ENCODE data around the gene E2F7. TPM values are rescaled to one million over a fixed set of nuclear protein-coding genes. Genes with fewer than 3 reads are reported as not detected.
"Not testable (repeated sequence)": the region's sequence is repeated elsewhere in the genome, so short reads cannot be mapped to it uniquely, and the experiment has no call there.

E2F7 gene
- total RNA-seq, 1 donor from 2014 or later, result 25.7 TPM

DNA sequence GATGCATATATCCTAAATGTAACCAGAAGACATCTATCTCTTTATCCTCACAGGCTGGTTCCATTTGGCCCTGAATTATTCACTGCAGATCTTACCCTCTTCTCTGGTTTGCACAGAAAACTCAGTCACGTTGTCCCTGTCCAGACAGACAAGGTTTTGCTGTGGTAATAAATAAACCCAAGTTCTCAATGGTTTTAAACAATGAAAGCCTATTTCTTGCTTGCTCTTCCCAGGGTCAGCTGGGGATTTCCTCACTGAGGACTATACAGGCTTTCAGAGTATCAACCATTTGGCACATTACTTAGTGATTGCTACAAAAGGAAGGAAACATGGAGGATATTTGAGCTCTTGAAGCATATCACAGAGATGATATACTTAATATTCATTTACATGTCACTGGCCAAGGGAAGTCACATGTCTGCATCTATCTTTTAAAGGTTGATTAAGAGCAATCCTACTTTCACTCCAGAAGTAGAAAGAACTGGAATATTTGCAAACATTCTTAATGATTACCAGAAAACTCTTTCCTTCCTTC lies 24.4 kb upstream of the E2F7 start:
- Mint-ChIP-seq H3K9me3 (peaks cover 2% of the 10 kb centered on the region), H3K27me3 (ENCODE audit: low read depth) (no peaks in the 10 kb centered on the region), H3K4me1 (peaks cover 4% of the 10 kb centered on the region), H3K4me3 (no peak overlapping the region), H3K36me3 (ENCODE audit: low read depth) (no peaks in the 10 kb centered on the region), H3K27ac (ENCODE audit: unreplicated experiment) (no peak overlapping the region)
- TF ChIP-seq, protein P1, sequence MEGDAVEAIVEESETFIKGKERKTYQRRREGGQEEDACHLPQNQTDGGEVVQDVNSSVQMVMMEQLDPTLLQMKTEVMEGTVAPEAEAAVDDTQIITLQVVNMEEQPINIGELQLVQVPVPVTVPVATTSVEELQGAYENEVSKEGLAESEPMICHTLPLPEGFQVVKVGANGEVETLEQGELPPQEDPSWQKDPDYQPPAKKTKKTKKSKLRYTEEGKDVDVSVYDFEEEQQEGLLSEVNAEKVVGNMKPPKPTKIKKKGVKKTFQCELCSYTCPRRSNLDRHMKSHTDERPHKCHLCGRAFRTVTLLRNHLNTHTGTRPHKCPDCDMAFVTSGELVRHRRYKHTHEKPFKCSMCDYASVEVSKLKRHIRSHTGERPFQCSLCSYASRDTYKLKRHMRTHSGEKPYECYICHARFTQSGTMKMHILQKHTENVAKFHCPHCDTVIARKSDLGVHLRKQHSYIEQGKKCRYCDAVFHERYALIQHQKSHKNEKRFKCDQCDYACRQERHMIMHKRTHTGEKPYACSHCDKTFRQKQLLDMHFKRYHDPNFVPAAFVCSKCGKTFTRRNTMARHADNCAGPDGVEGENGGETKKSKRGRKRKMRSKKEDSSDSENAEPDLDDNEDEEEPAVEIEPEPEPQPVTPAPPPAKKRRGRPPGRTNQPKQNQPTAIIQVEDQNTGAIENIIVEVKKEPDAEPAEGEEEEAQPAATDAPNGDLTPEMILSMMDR (conservative IDR thresholded peaks at IDR 0.05), result no peak
- DNase-seq (ENCODE audit: low read depth, low spot score), result no peak

DNA sequence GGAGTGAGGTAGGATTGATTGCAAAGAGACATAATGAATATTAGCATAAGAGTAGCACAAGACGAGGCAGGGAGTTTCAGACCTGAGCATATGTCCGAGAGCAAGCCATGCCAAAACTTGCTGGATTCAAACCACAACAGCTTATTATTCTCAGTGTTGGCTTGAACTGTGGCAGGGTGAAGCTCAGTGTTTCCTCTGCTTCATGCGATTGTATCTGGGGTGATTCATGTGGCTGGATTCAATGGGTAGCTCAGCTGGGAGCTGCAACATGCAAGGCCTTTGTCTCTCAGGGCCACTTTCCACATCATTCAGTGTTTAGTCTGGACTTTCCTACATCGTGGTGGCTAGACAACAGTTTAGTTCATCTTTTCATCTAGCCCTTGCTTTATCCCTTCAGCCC lies 22.1 kb upstream of the E2F7 start:
- DNase-seq (ENCODE audit: low read depth, low spot score), result no peak
- no peak overlapping the region for H3K4me3 Mint-ChIP-seq
- H3K27ac Mint-ChIP-seq (ENCODE audit: unreplicated experiment), result no peak overlapping the region
- no peaks in the 10 kb centered on the region for H3K27me3 Mint-ChIP-seq (ENCODE audit: low read depth)
- H3K9me3 Mint-ChIP-seq, result peaks cover 2% of the 10 kb centered on the region
- H3K4me1 Mint-ChIP-seq, result peaks cover 4% of the 10 kb centered on the region
- TF ChIP-seq, protein P1 (conservative IDR thresholded peaks at IDR 0.05), result no peak
- no peaks in the 10 kb centered on the region for H3K36me3 Mint-ChIP-seq (ENCODE audit: low read depth)

DNA sequence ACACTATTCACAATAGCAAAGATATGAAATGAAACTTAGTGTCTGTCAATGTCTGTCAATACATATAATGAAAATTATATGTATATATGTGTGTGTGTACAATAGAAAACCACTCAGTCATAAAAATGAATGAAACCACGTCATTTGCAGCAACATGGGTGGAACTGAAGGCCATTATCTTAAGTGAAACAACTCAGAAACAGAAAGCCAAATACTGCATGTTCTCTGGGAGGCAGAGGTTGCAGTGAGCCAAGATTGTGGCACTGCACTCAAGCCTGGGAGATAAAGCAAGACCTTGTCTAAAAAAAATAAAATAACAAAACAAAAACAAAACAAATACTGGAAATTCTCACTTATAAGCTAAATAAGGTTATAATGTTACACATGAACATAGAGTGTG lies 16.7 kb upstream of the E2F7 start:
- Mint-ChIP-seq H3K9me3 (no peaks in the 10 kb centered on the region), H3K36me3 (ENCODE audit: low read depth) (no peaks in the 10 kb centered on the region), H3K27ac (ENCODE audit: unreplicated experiment) (no peak overlapping the region), H3K27me3 (ENCODE audit: low read depth) (no peaks in the 10 kb centered on the region), H3K4me3 (no peak overlapping the region), H3K4me1 (no peaks in the 10 kb centered on the region)
- DNase-seq (ENCODE audit: low read depth, low spot score), result no peak
- TF ChIP-seq, protein P1 (conservative IDR thresholded peaks at IDR 0.05), result no peak

DNA sequence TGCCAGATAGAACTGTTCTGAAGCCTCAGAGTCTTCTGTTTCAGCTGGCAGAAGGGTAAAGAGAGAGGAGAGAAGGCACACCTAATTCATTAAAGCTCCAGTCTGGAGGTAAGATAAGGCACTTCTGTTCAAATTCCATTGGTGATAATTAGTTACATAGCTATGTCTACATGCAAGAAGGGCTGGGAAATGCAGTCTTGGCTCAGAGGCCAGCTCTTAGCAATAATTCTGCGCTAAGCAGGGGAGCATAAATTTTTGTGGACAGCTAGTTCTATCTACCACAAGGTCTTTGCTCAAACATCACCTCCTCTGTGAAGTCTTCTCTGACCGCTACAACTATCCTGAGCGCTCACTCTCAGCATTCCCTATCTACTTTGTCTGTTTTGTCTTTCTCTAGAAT lies 14.3 kb upstream of the E2F7 start:
- Mint-ChIP-seq H3K9me3 (no peaks in the 10 kb centered on the region), H3K27ac (ENCODE audit: unreplicated experiment) (no peak overlapping the region), H3K4me1 (no peaks in the 10 kb centered on the region), H3K36me3 (ENCODE audit: low read depth) (no peaks in the 10 kb centered on the region), H3K27me3 (ENCODE audit: low read depth) (no peaks in the 10 kb centered on the region), H3K4me3 (no peak overlapping the region)
- TF ChIP-seq, protein P1 (conservative IDR thresholded peaks at IDR 0.05), result no peak
- DNase-seq (ENCODE audit: low read depth, low spot score), result no peak

DNA sequence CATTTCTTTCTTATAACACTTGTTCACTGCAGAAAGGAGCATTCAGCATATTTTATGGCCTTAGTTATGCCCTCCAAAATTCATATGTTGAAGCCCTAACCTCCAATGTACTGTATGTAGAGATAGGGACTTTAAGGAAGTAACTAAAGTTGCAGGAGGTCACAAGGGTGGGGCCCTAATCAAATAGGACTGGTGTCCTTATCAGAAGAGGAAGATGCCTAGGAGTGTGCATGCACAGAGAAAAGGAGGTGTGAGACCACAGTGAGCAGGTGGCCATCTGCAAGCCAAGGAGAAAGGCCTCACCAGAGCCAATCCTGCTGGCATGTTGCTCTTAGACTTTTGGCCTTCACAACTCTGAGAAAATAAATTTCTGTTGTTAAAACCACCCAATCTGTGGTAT lies 12.9 kb upstream of the E2F7 start:
- Mint-ChIP-seq H3K4me3 (no peak overlapping the region), H3K27ac (ENCODE audit: unreplicated experiment) (no peak overlapping the region), H3K36me3 (ENCODE audit: low read depth) (peaks cover 2% of the 10 kb centered on the region), H3K9me3 (no peaks in the 10 kb centered on the region), H3K27me3 (ENCODE audit: low read depth) (no peaks in the 10 kb centered on the region), H3K4me1 (no peaks in the 10 kb centered on the region)
- no peak for DNase-seq (ENCODE audit: low read depth, low spot score)
- TF ChIP-seq, protein P1 (conservative IDR thresholded peaks at IDR 0.05), result no peak

DNA sequence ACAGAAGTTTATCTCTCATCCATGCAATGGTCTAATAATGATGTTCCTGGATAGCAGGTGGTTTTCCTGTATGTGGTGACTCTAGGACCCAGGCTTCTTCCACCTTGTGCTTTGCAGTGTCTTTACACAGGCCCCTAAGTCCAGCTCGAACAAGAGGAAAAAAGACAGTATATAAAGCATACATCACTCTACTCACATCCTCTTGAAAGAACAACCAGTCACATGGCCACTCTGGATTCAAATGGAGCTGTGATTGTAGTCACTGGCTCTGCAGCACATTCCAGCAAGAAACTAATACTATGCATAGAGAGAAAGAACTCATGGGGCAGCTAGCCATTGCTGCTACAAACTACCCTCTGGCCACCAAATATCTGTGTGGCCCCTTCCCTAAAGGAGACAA lies 11.5 kb upstream of the E2F7 start:
- Mint-ChIP-seq H3K4me3 (no peak overlapping the region), H3K27ac (ENCODE audit: unreplicated experiment) (no peak overlapping the region), H3K4me1 (no peaks in the 10 kb centered on the region), H3K27me3 (ENCODE audit: low read depth) (no peaks in the 10 kb centered on the region), H3K36me3 (ENCODE audit: low read depth) (peaks cover 2% of the 10 kb centered on the region), H3K9me3 (no peaks in the 10 kb centered on the region)
- DNase-seq (ENCODE audit: low read depth, low spot score), result no peak
- TF ChIP-seq, protein P1 (conservative IDR thresholded peaks at IDR 0.05), result no peak

DNA sequence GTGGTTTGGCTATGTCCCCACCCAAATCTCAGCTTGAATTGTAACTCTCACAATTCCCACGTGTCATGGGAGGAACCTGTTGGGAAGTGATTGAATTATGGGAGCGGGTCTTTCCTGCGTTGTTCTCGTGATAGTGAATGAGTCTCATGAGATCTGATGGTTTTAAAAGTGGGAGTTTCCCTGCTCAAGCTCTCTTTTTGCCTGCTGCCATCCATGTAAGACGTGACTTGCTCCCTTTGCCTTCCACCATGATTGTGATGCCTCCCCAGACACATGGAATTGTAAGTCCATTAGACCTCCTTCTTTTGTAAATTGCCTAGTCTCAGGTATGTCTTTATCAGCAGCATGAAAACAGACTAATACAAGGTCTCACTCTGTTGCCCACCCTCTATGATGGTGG lies 8.5 kb upstream of the E2F7 start:
- DNase-seq (ENCODE audit: low read depth, low spot score); H3K27ac Mint-ChIP-seq (ENCODE audit: unreplicated experiment); H3K9me3 Mint-ChIP-seq; H3K4me1 Mint-ChIP-seq; H3K27me3 Mint-ChIP-seq (ENCODE audit: low read depth); H3K4me3 Mint-ChIP-seq; H3K36me3 Mint-ChIP-seq (ENCODE audit: low read depth): not testable (repeated sequence)

All from neural crest cell (in vitro differentiated cells).